ENCODE results near the gene ERCC5.

GRCh38 chr13:102812611-102813287 is 33.1 kb upstream of the ERCC5 start:
- TF ChIP-seq CTCF (IDR thresholded peaks at IDR 0.05; ENCODE audit: low read depth, low read length, poor library complexity, severe bottlenecking) (no peak), EZH2phosphoT487 (IDR thresholded peaks at IDR 0.05; ENCODE audit: borderline replicate concordance, low read length) (no peak)

Data from DOHH2 (cell line).